Loucy (cell line): ENCODE results near the gene WDR33.

Source experiments
- EZH2phosphoT487 ChIP-seq: fragments of 200-600 bp; IDR thresholded peaks from 2 replicates; pipeline ENCODE4 v1.6.1; 2018; ENCODE audit warnings: antibody characterized with exemption, mild to moderate bottlenecking, moderate library complexity, borderline replicate concordance
- TF ChIP-seq, protein P1 (sequence below): fragments of 200-600 bp; sonication (generic); conservative IDR thresholded peaks from 2 replicates; pipeline ENCODE4 v1.5.1; 2014; ENCODE audit warnings: mild to moderate bottlenecking, antibody characterized with exemption, low read length

- TF ChIP-seq, protein P1, sequence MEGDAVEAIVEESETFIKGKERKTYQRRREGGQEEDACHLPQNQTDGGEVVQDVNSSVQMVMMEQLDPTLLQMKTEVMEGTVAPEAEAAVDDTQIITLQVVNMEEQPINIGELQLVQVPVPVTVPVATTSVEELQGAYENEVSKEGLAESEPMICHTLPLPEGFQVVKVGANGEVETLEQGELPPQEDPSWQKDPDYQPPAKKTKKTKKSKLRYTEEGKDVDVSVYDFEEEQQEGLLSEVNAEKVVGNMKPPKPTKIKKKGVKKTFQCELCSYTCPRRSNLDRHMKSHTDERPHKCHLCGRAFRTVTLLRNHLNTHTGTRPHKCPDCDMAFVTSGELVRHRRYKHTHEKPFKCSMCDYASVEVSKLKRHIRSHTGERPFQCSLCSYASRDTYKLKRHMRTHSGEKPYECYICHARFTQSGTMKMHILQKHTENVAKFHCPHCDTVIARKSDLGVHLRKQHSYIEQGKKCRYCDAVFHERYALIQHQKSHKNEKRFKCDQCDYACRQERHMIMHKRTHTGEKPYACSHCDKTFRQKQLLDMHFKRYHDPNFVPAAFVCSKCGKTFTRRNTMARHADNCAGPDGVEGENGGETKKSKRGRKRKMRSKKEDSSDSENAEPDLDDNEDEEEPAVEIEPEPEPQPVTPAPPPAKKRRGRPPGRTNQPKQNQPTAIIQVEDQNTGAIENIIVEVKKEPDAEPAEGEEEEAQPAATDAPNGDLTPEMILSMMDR = no peak
- TF ChIP-seq EZH2phosphoT487 = no peak
Observed at GRCh38 chr2:127811397-127812321, 688 bp upstream of the WDR33 start.
